HG03045 (cell line): Measurements from ENCODE around the gene RRBP1.

ENCODE experiments used
- ATAC-seq: cut with Tn5 transposase; IDR thresholded peaks from one replicate; pipeline ENCODE4 v1.9.1; 2021; ENCODE audit warnings: mild to moderate bottlenecking, moderate library complexity; ENCODE audit not compliant: unreplicated experiment

The RRBP1 gene

DNA sequence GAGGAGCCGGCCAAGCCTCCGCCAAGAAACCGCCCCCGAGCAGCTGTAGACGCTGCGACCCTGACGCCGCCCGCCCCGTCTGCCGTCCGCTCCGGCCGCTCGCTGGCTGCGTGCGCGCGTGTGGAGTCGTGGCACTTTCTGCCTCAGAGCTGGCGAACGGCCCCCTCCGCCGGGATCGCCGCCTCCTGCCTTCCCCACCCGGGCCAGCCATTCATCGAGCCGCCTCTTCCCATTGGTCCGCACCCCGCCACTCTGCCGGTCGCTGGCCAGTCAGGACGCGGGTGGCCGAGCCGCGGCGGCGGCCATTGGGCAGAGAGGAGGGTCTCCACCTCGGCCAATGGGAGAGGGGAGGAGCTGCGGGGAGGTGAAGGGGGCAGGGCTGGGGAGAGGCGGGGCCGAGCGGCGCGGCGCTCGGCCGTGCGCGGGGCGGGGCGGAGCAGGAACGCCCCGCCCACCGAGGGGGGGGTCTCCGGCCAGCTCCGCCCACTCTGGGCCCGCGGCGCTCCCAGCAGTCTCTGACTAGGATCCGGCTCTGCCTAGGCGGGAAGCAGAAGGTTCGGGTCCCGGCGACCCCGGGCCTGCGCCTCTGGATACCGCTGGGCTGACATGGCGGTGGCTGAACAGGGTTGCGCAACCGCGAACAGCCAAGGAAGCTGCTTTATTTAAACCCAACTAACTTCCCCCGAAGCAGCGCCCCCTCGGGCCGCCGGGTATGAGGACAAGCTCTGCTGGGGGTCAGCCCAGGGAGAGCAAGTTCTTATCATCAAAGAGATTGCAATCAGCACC lies at the start of gene RRBP1:
Gene RRBP1 (minus strand): TSS at position 140 of the 786 bp plus-strand sequence. CDS start 21,735 bp downstream, outside the sequence.
- peak; percentile 93 for ATAC-seq

GRCh38 chr20:17731233-17731632 lies 49.2 kb upstream of the RRBP1 start:
- ATAC-seq, result no peak

DNA sequence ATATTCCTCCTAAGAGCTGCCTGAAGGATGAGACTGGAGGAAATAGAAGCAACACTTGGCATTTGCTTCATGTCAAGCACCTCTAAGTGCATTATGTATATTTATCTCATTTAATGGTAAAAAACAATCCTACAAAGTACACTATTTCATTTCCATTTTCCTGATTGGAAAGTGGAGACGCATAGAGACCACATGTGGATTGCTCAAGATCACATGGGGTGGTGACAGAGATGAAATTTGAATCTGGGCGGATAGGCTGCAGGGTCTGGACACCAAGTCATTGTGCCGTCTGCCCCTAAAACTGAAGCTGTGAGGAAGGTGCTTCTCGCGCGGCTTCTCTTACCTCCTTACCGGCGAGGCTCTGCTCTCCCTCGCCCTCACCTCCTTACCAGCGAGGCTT lies 48.0 kb upstream of the RRBP1 start:
- ATAC-seq, result no peak

DNA sequence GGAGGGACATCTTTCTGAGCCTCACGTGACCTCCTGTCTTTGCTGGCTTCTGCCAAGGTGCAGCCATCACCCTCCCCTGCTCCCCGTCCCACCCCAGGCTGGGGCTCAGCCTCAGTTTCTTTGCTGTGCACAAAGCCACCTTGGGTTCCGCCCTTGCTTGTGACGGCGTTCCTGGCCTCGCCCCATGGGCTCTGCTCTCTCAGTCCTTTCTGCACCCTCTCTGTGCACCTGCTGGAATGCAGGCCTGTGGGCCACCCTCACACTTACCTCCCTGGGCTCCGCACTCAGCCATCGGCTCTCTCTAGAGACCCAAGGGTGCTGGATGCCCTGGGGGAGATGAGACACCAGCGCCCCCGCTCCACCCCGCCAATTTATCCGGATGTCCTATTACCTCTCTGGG lies 46.0 kb upstream of the RRBP1 start:
- no peak for ATAC-seq

DNA sequence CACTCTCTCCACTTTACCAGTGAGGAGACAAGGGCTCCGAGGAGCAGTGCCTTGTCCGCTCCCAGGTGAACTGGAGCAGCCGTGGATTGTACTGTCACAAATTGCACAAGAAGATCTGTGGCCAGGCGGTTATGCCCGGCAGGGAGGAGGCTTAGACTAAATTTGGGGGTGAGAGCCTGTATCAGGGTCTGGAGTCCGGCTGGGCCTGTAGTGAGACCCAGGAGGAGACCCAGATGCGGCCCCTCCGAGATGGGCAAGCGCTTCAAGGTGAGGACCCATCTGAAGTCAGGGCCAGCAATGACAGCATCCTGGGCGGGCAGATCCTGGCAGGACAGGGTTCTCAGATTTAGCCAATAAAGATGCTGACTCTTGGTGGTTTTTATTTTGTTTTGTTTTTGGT lies 45.3 kb upstream of the RRBP1 start:
- no peak for ATAC-seq

DNA sequence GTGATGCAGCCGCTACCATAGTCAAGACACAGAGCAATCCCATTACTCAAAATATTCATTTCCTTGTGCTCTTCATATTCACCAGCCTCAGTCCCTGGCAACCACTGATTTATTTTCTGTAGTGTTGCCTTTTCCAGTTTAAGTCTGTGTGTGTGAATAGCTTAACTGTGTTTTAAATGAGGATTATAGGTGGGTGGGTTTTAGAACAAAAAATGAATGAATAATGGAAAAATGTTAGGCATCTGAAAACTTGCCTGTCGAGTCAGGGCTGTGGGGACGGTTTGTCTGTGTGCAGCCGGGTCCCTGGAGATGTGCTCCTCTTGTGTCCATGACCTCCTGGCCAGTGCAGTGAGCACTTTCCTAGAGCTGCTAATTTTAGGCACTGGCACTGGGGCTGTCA lies 44.9 kb upstream of the RRBP1 start:
- no peak for ATAC-seq

DNA sequence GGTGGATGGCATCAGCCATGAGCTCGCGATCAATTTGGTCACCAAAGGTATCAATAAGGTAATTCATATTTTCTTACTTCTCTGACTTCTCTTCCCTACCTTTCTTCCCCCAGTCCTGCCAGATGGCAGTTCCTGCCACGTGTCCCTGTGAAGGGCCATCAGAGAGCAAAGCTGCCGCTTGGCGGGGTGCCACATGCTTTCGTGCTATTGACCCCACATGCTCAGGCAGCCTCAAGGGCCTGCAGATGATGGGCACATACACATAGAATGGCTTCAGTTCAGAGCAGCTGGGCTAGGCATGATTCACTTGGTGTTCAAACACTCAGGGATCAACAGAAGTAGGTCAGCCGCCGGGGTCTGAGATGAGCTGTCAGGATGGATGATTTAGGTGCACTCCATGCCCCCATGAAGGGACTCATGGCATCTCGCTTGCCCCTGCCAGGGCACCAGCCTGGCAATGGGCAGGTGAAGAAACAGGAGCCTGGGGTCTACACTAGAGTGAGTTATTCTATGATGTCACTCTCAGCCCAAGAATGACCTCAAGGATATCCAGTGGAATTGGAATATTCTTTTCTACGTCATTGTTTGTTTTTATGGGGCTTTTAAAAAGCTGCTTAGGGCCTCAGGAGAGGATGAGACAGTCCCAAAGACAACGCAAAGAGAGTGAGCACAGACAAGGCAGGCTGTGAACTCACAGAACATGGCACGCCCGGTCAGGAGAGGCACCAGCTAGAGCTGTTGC lies 43.2 kb upstream of the RRBP1 start:
- ATAC-seq, result no peak

DNA sequence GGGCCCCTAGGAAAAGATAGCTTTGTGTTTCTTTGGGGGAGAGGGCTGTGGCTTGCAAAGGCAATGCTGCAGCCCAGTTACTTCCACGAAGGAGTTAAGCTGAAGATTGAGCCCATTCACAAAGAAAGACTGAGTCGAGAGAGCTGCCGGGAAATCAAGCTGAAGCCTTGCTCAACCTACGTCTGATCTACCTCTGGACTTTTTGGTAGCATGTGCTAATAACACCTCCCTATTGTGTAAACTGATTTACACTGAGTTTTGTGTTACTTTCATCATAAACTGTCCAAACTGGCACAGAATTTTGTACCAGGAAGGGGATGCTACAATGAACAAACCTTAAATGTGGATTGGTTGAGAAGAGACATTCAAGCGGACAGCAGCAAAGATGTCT lies 41.3 kb upstream of the RRBP1 start:
- ATAC-seq, result no peak

GRCh38 chr20:17722493-17723300 lies 40.7 kb upstream of the RRBP1 start:
- no peak for ATAC-seq

DNA sequence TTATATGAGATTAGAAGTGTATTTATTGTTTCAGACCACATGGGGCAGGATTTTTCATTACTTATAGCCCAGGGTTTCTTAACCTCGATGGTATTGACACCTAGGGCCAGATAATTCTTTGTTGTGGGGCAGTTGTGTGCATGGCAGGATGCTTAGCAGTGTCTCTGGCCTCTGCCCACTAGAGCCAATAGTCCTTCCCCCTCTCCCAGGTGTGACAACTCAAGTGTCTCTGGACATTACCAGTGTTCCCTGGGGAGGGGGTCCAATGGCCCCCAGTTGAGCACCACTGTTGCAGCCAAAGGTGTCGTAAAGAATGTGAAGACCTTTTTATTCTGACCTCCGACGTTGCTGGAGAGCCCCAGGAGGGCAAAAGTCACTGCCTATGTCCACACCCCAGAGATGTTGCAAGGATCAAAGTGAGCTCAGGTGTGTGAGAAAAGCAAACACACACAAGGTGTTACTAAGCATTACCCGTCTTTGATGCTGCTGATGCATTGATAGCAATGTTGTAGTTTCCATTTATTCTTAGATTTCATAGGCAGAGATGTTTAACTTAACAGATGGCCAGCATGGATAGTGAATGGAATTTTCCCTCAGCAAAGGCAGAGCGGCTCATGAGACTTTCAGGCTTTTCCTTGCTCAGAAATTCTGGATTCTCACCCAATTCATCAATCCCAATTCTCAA lies 39.9 kb upstream of the RRBP1 start:
- no peak for ATAC-seq

GRCh38 chr20:17720755-17721154 lies 38.7 kb upstream of the RRBP1 start:
- no peak for ATAC-seq

GRCh38 chr20:17716331-17716730 lies 34.3 kb upstream of the RRBP1 start:
- ATAC-seq, result no peak

GRCh38 chr20:17715075-17715474 lies 33.0 kb upstream of the RRBP1 start:
- no peak for ATAC-seq

- no peak for ATAC-seq
These were observed 32.6 kb upstream of the RRBP1 start for GRCh38 chr20:17714597-17714996.

DNA sequence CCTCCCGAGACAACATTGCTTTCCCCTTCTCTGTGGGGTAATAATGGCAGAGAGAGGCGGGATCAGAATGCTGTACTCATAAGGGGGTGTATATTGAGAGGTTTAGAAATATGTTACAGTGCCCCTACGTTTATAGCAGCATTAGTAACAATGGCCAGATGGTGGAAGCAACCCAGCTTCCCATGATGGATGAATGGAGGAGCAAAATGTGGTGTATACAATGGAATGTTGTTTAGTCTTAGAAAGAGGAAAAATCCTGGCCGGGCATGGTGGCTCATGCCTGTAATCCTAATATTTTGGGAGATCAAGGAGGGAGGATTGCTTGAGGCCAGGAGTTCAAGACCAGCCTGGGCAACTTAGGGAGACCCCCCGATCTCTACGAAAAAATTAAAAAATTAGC lies 30.7 kb upstream of the RRBP1 start:
- ATAC-seq, result no peak

GRCh38 chr20:17712201-17712600 lies 30.2 kb upstream of the RRBP1 start:
- ATAC-seq, result no peak

DNA sequence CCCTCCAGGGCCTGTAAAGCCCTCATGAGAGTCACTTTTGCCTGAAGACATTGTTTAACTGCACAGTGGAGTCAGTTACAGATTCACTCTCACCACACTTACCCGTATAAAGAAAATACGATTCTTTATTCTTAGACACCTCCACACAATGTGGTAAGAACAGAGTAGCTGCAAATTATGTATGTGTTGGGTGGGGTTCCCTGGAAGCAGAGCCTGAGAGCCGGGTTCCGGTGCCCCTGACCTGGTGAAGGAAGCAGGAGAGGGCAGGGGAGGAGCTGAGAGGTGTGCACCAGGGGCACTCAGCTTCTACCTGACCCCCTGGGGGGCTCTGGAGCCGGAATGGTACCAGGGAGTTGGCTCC lies 29.2 kb upstream of the RRBP1 start:
- no peak for ATAC-seq

DNA sequence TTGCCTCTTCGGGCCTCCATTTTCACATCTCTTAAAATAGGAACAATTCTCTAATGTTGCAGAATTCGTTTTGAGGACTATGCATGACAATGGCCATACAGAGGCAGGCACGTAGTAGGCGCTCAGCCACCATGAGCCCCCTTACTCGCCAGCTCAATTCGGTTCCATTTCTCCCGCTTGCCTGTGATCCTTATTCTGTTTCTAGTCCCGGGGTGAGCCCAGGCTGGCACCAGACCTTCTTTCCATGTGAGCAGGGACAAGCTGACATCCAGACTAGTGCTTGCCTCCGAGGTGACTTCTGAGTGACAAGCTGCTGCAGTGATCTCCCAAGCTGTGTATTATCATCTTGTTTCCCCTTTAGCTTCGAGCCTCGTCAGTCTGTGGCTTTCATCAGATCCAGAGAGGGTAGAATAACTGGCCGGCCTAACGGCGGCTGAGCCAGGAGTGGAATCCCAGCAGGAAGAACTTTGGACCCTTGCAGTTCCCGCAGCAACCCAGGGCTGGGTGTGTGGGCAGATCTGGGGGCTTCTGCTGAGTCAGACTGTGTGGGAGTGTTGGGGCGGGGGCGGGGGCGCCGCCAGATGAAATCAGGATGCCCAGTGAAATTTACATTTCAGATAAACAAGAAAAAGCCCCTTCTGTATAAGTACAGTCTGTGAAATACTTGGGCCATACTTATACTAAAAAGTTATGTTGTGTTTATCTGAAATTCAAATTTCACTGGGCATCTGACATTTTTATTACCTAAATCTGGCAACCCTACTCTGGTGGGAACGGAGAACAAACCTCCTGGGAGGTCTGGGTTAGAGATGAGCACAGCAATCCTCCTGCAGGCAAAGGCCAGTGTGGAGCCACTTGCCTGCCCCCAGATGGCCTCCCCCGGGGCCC lies 28.6 kb upstream of the RRBP1 start:
- ATAC-seq, result no peak

DNA sequence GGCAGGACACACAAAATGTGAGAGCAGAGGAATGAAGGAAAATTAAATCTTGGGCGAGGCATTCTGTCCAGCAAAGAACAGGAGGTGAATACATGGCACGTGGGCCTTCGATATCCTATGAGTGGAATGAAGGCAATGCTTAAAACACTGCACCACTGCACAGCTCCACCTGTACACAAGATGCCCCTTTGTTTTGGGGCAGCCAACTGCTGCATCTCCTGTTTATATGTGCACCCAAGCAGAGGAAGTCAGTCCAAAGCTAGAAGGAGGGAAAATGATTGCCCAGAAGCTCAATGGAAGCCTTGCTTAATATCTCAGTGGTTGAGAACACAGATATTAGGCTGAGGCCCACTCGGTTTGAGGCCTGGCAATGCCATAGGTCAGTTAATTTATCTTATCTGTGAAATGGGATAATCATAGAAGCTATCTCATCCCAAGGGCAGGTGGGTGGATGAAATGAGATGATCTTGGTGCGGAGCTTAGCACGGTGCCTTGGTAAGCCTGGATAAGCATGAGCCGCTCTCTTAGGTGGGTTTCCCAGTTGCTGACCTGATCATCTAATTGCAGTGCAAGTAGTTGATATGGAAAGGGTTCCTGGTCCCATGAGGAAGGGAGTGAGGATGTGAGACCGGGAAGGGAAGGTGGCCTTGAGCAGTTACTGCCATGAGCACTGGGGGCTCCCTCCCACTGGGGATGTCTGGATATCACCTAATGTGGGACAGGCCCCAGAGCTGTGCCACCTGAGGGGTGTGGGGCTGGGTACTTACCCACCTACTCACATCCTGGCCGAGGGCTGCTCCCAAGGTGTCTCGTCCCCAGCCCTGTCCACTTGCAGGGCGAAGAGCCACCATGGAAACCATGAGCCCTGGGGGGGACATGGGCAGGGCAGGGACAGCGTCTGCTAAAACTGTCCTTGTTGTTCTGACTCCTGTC lies 27.6 kb upstream of the RRBP1 start:
- no peak for ATAC-seq
